ENCODE results near the gene MYLK. TPM values are rescaled to one million over a fixed set of nuclear protein-coding genes. Genes with fewer than 3 reads are reported as not detected.
"Not testable (repeated sequence)": the region's sequence is repeated elsewhere in the genome, so short reads cannot be mapped to it uniquely, and the experiment has no call there.

The MYLK gene
- total RNA-seq, 1 donor from 2014 or later = 57.8 TPM

- DNase-seq (ENCODE audit: extremely low read depth, low read depth, low spot score) = not testable (repeated sequence)
These were observed 176.5 kb downstream of the MYLK start for GRCh38 chr3:123707641-123708040.

DNA sequence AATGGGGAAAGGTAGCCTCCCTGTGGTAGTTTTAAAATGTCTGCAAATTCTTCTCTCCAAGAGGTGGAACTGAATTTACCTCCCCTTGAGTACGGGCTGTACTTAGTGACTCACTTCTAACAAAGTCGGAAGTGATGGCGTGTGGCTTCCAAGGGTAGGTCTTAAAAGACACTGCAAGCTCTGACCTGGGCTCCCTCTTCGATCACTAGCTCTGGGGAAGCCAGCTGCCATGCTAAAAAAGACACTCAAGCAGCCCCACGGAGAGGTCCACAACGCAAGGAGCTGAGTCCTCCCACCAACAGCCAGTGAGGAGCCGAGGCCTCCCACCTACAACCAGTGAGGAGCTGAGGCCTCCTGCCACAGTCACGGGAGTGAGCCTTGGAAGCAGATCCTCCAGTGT lies 177.3 kb downstream of the MYLK start:
- DNase-seq (ENCODE audit: extremely low read depth, low read depth, low spot score) = no peak

- no peak for DNase-seq (ENCODE audit: extremely low read depth, low read depth, low spot score)
These were observed 178.4 kb downstream of the MYLK start for GRCh38 chr3:123705488-123706285.

GRCh38 chr3:123703663-123704062 lies 180.5 kb downstream of the MYLK start:
- not testable (repeated sequence) for DNase-seq (ENCODE audit: extremely low read depth, low read depth, low spot score)

DNA sequence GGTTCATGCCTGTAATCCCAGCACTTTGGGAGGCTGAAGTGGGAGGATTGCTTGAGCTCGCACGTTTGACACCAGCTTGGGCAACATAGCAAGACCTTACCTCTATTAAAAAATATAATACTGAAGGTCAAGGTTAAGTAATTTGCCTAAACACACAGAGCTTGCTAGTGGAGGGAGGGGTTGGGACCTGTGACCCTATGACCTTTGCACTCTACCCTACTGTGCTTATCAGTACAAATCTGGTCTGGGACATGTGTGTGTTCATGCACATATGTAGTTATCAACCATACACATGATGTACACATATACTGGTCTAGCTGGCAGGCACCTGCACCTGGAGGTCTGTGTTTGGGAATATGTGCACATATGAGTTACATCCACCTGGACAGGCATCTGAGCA lies 181.4 kb downstream of the MYLK start:
- DNase-seq (ENCODE audit: extremely low read depth, low read depth, low spot score) = no peak

GRCh38 chr3:123702057-123702456 lies 182.1 kb downstream of the MYLK start:
- not testable (repeated sequence) for DNase-seq (ENCODE audit: extremely low read depth, low read depth, low spot score)

DNA sequence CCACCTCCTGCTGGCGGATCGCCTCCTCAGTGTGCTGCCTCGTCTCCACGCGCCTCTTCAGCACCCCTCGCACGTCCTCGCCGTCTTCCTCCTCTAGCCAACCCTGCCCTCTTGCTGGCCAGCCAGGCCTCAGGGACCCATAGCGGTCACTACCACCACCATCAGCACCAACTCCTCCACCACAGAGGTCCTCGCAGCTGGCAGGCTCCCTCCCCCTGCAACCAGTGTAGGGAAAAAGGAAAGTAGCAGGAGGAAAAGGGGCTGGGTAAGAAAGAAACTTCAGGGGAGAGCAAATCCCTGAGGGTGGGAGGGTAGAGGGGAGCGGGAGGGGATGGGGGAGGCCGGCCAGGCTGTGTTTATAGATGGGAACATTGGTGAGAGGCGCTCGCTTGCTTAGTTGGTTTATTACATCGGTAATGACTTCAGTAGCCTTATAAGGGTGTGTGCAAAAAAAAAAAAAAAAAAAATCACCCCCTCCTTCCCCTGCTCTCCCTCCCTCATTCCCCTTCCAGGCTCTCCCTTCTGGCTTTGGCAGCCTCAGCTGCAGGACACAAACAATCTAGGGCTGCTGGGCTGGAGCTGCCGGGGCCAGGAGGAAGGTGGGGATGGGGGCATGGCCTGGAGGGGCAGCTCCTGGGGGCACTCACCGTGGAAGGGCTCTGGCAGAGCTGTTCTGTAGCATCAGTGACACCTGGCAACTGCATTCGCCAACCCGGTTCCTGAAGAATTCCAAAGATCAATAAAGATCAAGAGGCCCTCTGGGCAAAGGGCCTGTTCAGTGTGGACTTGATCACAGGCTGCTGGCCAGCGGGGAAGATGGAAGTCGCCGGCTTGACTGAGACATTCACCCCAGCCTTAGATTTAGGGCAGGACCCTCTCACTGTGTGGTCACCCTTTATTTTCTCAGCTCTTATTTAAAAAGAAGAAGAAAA lies 183.1 kb downstream of the MYLK start:
- no peak for DNase-seq (ENCODE audit: extremely low read depth, low read depth, low spot score)

- no peak for DNase-seq (ENCODE audit: extremely low read depth, low read depth, low spot score)
These were observed 185.3 kb downstream of the MYLK start for GRCh38 chr3:123698813-123699212.

- DNase-seq (ENCODE audit: extremely low read depth, low read depth, low spot score) = no peak
These were observed 187.3 kb downstream of the MYLK start for GRCh38 chr3:123696808-123697207.

DNA sequence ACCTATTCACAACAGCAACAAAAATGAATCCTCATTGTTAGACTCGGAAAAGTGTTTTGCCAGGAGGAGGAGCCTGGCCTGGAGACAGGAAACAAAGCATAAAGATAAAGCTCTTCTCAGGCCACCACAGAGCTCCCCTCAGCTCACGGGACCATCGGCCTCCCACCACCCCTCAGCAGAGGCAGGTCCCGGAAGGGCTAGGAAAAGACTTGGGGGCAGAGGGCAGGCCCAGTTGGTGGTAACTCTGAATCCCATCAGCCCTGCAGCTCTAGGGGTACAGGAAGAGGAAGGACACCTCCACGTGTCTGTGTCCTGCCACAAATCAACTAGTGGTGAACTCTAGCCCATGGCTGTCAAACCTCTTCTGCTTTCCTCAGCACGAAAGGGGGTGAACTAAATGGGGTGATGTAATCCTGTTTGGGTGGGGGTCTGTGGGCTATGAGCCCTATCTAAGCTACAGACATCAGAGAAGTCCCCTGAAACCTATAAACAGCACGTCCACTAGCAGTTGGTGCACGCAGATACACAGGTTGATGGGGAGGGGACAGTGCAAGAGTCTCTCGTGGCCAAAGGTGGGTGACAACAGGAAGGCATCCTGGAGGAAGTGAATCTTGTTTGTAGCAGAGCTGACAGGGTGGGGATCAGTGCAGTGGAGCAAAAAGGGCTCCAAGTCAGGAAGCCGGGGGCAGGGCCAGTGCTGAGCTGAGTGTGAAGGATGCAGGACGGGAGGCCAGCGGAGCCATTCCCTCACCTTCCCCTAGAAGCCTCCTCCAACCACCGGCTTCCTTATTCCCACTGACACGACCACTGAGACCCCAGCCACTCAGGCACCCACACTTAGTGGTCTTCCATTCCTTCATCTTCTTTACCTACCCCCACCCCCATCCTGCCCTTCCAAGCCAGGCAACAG lies 188.1 kb downstream of the MYLK start:
- DNase-seq (ENCODE audit: extremely low read depth, low read depth, low spot score) = no peak

GRCh38 chr3:123695152-123695551 lies 189.0 kb downstream of the MYLK start:
- DNase-seq (ENCODE audit: extremely low read depth, low read depth, low spot score) = no peak

GRCh38 chr3:123694366-123695087 lies 189.6 kb downstream of the MYLK start:
- DNase-seq (ENCODE audit: extremely low read depth, low read depth, low spot score) = no peak

DNA sequence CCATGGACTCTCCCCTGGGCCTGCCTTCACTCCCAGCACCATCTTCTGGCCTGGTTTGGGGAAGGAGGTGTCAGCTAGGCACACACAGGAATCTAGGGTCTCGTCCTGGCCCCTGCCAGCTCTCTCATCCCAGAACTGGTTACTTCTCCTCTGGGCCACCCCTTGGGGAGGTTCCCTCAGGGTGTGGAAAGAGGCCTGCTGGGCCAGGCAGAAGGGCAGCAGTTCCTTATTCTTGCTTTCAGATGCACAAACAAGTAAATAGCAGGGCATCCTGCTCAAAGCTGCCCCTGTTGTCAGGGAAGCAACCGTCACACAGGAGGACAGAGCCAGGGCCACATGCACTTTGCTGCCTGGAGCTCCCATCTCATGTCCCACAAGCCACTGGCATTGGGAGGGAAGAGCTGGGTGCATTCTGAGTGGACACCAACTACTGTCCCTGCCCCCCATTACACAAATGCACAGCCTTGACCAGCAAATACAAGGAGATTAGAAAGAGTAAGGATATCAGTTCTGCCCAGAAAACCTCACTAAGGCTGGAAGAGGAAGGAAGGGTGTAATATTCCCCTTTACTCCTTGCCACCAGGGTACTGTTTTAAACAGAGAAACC lies 190.4 kb downstream of the MYLK start:
- DNase-seq (ENCODE audit: extremely low read depth, low read depth, low spot score) = no peak

DNA sequence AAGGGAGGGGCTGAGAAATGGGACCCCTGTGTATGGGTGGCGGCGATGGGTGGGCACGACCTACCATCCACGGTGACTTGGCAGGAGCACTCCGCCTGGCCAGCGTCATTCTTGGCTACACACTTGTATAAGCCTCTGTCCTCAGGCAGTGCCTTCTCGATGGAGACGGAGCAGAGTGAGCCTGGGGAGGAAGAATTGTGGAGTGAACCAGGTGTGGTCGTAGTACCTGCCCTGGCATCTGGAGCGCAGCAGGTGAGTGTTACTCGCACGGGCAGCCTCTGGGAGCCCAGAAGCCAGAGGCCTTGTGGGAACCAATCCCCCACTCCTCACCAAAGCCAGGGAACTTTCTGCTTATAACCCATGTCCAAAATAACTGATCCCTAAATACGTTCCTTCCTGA lies 191.5 kb downstream of the MYLK start:
- no peak for DNase-seq (ENCODE audit: extremely low read depth, low read depth, low spot score)

DNA sequence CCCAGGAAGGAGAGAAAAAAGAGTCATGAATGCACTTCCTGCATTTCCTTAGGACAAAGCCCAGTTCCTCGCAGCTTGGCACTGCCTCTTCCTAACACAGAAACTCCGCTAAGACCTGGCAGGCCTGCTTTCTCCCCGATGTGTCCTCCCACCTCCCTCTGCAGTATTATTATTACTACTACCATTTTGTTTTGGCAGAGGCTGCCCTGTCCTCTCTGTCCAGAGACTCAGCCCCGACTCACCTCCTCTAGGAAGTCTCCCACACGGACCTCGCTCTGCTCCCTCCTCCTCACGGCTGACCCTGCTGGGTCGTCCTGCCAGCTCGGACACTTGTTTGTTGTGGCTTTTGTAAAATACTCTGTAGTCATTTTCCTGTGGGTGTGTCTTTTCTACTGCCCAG lies 192.1 kb downstream of the MYLK start:
- no peak for DNase-seq (ENCODE audit: extremely low read depth, low read depth, low spot score)

- DNase-seq (ENCODE audit: extremely low read depth, low read depth, low spot score) = no peak
These were observed 194.3 kb downstream of the MYLK start for GRCh38 chr3:123689831-123690230.

GRCh38 chr3:123688241-123688747 lies 195.8 kb downstream of the MYLK start:
- peak; percentile 68 for DNase-seq (ENCODE audit: extremely low read depth, low read depth, low spot score)

GRCh38 chr3:123687286-123687685 lies 196.8 kb downstream of the MYLK start:
- no peak for DNase-seq (ENCODE audit: extremely low read depth, low read depth, low spot score)

DNA sequence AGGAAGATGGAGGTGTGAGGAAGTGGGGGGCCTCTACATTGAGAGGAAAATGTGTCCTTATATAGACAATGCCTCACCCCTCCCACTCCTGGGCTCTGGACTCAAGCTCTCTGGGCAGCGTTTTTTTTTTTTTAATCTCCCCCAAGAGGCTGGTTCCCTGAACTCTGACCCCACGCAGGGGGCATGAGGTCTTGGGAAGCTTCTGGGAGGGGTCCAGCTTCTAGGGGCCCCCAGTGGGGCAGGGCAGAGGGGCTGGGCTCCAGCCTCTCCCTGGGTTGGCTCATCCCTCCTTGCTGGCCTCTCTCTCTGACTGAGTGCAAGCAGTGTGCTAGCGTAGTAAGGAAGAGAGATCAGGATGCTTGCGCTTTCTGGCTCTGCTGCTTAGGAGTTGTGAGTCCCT lies 197.9 kb downstream of the MYLK start:
- no peak for DNase-seq (ENCODE audit: extremely low read depth, low read depth, low spot score)
